Chondrocyte (in vitro differentiated cells): ENCODE results near the gene RNF157. TPM values are rescaled to one million over a fixed set of nuclear protein-coding genes. Genes with fewer than 3 reads are reported as not detected.
"Not testable (repeated sequence)": the region's sequence is repeated elsewhere in the genome, so short reads cannot be mapped to it uniquely, and the experiment has no call there.

ENCODE experiments used
- DNase-seq: peaks from one replicate; pipeline ENCODE4 v3.0.0; 2021; ENCODE audit warnings: mixed read lengths, low spot score
- H3K27ac Mint-ChIP-seq: one replicate; pipeline ENCODE4 v1.8.0; 2021; ENCODE audit warnings: mild to moderate bottlenecking, moderate library complexity, mixed read lengths; ENCODE audit not compliant: unreplicated experiment
- H3K27me3 Mint-ChIP-seq: 2 replicates; pipeline ENCODE4 v1.8.0; 2021; ENCODE audit warnings: low read depth, mixed read lengths
- H3K36me3 Mint-ChIP-seq: 2 replicates; pipeline ENCODE4 v1.8.0; 2021; ENCODE audit warnings: low read depth, mixed read lengths
- H3K4me1 Mint-ChIP-seq: 2 replicates; pipeline ENCODE4 v1.8.0; 2021; ENCODE audit warnings: low read depth, mild to moderate bottlenecking, mixed read lengths
- H3K4me3 Mint-ChIP-seq: one replicate; pipeline ENCODE4 v1.8.0; 2021; ENCODE audit warnings: mild to moderate bottlenecking, moderate library complexity, mixed read lengths; ENCODE audit not compliant: unreplicated experiment
- H3K9me3 Mint-ChIP-seq: 2 replicates; pipeline ENCODE4 v1.8.0; 2021; ENCODE audit warnings: low read depth, mixed read lengths
- total RNA-seq: library from RNA; stranded (reverse); gene quantifications from 3 replicates; pipeline ENCODE4 v1.2.1, GENCODE V29; 2021
- TF ChIP-seq, protein P1 (sequence below): fragments of 200-600 bp; sonication (generic); IDR thresholded peaks from 2 replicates; pipeline ENCODE4 v1.5.0; 2021; ENCODE audit warnings: antibody characterized with exemption, mild to moderate bottlenecking, moderate library complexity

RNF157 gene
- total RNA-seq, 1 donor from 2014 or later: 1.5 TPM

DNA sequence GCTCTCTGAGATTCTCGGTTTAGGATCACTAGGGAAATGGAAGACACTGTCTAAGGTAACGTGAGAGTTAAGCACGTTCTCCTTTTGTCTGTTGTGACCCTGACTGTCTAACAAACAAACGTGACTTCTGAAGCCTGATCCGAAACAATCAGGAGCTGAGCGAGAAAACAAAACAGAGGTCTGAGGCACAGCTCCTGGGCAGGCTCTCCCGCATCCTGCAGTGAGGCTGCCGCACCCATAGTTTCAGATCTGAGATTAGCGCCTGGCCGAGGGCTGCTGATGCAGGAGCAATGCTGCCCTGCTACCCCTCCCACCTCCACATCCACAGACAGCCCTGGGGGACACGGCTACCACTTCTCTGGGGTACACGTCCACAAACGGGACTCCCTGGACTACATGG is 46.7 kb downstream of the RNF157 start:
- Mint-ChIP-seq H3K9me3 (no peaks in the 10 kb centered on the region), H3K4me3 (no peak overlapping the region), H3K36me3 (no peaks in the 10 kb centered on the region), H3K4me1 (no peaks in the 10 kb centered on the region), H3K27ac (no peak overlapping the region), H3K27me3 (no peaks in the 10 kb centered on the region)
- no peak for DNase-seq
- TF ChIP-seq, protein P1, sequence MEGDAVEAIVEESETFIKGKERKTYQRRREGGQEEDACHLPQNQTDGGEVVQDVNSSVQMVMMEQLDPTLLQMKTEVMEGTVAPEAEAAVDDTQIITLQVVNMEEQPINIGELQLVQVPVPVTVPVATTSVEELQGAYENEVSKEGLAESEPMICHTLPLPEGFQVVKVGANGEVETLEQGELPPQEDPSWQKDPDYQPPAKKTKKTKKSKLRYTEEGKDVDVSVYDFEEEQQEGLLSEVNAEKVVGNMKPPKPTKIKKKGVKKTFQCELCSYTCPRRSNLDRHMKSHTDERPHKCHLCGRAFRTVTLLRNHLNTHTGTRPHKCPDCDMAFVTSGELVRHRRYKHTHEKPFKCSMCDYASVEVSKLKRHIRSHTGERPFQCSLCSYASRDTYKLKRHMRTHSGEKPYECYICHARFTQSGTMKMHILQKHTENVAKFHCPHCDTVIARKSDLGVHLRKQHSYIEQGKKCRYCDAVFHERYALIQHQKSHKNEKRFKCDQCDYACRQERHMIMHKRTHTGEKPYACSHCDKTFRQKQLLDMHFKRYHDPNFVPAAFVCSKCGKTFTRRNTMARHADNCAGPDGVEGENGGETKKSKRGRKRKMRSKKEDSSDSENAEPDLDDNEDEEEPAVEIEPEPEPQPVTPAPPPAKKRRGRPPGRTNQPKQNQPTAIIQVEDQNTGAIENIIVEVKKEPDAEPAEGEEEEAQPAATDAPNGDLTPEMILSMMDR: no peak

DNA sequence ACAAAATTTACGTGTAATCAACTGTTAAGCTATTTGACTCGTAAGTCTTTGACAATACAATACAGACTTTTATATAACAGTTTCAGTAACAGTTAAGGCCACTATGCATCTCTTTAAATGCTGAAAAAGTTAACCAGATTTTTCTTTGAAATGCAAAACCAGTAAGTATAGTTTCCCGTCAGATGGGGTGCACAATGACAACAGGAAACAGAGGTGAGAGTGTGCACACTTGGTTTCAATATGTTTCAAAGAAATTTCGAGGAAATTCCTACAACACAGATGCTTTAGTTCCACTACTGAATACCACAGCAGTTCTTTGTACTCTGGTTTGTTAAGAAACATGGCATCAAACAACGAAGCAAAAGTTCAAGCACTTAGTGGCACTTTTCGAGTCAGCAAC is 48.4 kb downstream of the RNF157 start:
- H3K4me3 Mint-ChIP-seq: no peak overlapping the region
- TF ChIP-seq, protein P1: no peak
- no peaks in the 10 kb centered on the region for H3K4me1 Mint-ChIP-seq
- H3K27me3 Mint-ChIP-seq: no peaks in the 10 kb centered on the region
- DNase-seq: no peak
- H3K36me3 Mint-ChIP-seq: no peaks in the 10 kb centered on the region
- H3K9me3 Mint-ChIP-seq: no peaks in the 10 kb centered on the region
- H3K27ac Mint-ChIP-seq: no peak overlapping the region

DNA sequence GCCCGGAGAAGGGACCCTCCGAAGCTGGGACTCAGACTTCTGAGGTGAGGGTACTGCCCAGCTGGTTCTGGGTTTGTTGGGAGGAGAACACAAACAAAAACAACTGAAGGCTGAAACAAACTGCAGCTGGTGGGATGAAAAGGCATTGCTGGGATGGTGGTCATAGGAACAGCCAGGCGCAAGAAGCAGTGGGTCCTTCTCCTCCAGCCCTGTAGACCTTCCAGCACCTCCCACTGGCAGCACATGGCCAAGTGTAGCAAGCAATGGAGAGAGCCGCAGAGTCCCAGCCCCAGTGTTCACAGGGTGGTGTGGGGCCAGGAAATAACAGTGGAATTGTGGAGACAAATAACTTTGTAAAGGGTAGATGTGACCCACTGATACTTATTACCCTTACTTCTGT is 50.6 kb downstream of the RNF157 start:
- no peaks in the 10 kb centered on the region for H3K4me1 Mint-ChIP-seq
- H3K9me3 Mint-ChIP-seq: no peaks in the 10 kb centered on the region
- TF ChIP-seq, protein P1: no peak
- H3K27ac Mint-ChIP-seq: no peak overlapping the region
- H3K36me3 Mint-ChIP-seq: no peaks in the 10 kb centered on the region
- H3K27me3 Mint-ChIP-seq: no peaks in the 10 kb centered on the region
- H3K4me3 Mint-ChIP-seq: no peak overlapping the region
- DNase-seq: no peak

DNA sequence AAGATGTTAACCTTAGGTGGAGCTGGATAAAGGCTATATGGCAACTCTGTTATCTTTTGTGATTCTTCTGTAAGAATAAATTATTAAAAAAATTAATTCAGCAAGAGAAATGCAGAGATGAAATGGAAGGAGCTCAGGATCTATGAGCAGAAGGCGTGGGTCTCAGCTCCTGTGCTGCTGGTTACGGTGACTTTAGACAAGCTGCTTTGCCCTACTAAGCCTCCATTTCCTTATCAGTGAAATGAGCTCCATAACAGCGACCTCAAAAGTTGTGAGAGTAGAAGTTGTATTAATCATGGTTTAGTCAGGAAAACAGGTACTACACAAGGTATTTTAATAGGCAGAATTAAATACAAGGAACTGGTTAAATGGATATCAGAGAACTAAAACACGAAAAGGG is 51.0 kb downstream of the RNF157 start:
- no peaks in the 10 kb centered on the region for H3K4me1 Mint-ChIP-seq
- H3K27ac Mint-ChIP-seq: no peak overlapping the region
- no peaks in the 10 kb centered on the region for H3K36me3 Mint-ChIP-seq
- no peak for DNase-seq
- TF ChIP-seq, protein P1: no peak
- H3K4me3 Mint-ChIP-seq: no peak overlapping the region
- no peaks in the 10 kb centered on the region for H3K9me3 Mint-ChIP-seq
- no peaks in the 10 kb centered on the region for H3K27me3 Mint-ChIP-seq

DNA sequence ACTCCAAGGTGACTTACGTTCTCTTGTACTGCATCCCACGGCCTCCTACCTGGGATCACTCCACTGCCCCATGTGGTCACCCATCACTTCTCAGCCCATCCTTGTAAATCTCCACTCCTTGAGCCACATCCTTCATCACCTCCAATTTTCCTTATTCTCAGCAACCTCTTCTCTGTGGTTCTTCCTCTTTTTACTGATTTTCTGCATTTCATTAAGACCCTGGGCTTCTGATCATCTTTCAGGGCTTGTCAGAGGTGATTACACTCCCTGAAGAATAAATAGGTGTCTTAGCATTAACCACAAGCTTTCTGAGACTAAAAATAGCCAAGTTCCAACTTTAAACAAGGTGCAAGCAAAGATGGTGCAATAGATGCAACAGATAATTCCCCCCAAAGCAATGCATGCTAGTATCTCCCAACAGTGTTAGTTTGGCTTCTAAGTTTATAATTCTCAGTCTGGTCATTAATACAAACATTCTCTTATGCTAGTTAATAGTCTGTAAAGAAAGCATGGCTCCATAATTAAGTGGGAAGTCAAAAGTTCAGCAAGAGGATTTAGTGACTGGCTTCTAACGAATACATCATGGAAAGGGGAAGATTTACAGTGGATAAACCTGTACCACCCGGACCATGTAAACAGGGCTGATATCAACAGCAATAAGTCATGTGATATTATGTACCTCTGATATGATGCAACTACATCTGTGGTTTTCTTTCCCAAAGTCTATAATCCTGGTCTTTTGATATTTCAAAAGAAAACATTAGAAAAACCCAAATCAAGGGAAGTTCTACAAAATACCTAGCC is 51.9 kb downstream of the RNF157 start:
- DNase-seq: no peak
- Mint-ChIP-seq H3K9me3 (no peaks in the 10 kb centered on the region), H3K4me3 (no peak overlapping the region), H3K36me3 (no peaks in the 10 kb centered on the region), H3K4me1 (no peaks in the 10 kb centered on the region), H3K27ac (no peak overlapping the region), H3K27me3 (no peaks in the 10 kb centered on the region)
- TF ChIP-seq, protein P1: no peak

DNA sequence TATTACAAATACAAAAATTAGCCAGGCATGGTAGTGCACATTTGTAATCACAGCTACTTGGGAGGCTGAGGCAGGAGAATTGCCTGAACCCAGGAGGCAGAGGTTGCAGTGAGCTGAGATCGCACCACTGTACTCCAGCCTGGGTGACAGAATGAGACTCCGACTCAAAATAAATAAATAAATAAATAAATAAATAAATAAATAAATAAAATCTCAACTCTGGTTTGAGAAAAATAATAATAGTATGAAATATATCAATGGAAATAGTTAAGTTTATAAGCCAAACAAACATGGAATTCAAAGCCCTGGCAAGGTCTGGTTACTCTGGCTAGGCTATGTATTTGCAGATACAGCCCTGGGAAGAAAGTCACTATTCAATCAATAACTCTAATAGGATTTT is 53.5 kb downstream of the RNF157 start:
- H3K4me3 Mint-ChIP-seq, H3K36me3 Mint-ChIP-seq, DNase-seq, H3K27me3 Mint-ChIP-seq, H3K9me3 Mint-ChIP-seq, H3K27ac Mint-ChIP-seq, H3K4me1 Mint-ChIP-seq: not testable (repeated sequence)
